H9 (cell line): ENCODE measurements around the gene CD300LG. TPM values are rescaled to one million over a fixed set of nuclear protein-coding genes. Genes with fewer than 3 reads are reported as not detected.

ENCODE experiments used
- DNase-seq: peaks from one replicate; pipeline ENCODE4 v3.0.0-alpha.2; 2017
- H2AFZ ChIP-seq: one replicate; pipeline ENCODE4 v1.6.1; 2013; ENCODE audit warnings: mild to moderate bottlenecking, low read length, control low read depth, moderate library complexity
- H2AK5ac ChIP-seq: 2 replicates; pipeline ENCODE4 v1.6.1; 2013; ENCODE audit warnings: low read length, control low read depth, mixed read lengths; ENCODE audit not compliant: insufficient read length
- H2BK120ac ChIP-seq: one replicate; pipeline ENCODE4 v1.6.1; 2013; ENCODE audit warnings: low read depth, mild to moderate bottlenecking, low read length, control low read depth, inconsistent platforms; ENCODE audit not compliant: poor library complexity, severe bottlenecking
- H2BK12ac ChIP-seq: 2 replicates; pipeline ENCODE4 v1.6.1; 2013; ENCODE audit warnings: low read length, control low read depth, mixed read lengths, low read depth; ENCODE audit not compliant: insufficient read length
- H2BK15ac ChIP-seq: 2 replicates; pipeline ENCODE4 v1.6.1; 2013; ENCODE audit warnings: low read depth, low read length, control low read depth
- H2BK20ac ChIP-seq: one replicate; pipeline ENCODE4 v1.6.1; 2013; ENCODE audit warnings: low read depth, mild to moderate bottlenecking, low read length, control low read depth, inconsistent platforms; ENCODE audit not compliant: poor library complexity, severe bottlenecking
- H2BK5ac ChIP-seq: 2 replicates; pipeline ENCODE4 v1.6.1; 2013; ENCODE audit warnings: low read length, control low read depth, mixed read lengths; ENCODE audit not compliant: insufficient read length
- H3K14ac ChIP-seq: 2 replicates; pipeline ENCODE4 v1.6.1; 2013; ENCODE audit warnings: low read length, control low read depth; ENCODE audit not compliant: insufficient read depth
- H3K18ac ChIP-seq: 2 replicates; pipeline ENCODE4 v1.6.1; 2013; ENCODE audit warnings: low read depth, mild to moderate bottlenecking, mixed read lengths, low read length, control low read depth; ENCODE audit not compliant: insufficient read length
- H3K23ac ChIP-seq: 2 replicates; pipeline ENCODE4 v1.6.1; 2013; ENCODE audit warnings: low read length, control low read depth, mixed read lengths, low read depth; ENCODE audit not compliant: insufficient read length
- H3K23me2 ChIP-seq: 2 replicates; pipeline ENCODE4 v1.6.1; 2013; ENCODE audit warnings: low read depth, mild to moderate bottlenecking, mixed read lengths, low read length, control low read depth; ENCODE audit not compliant: insufficient read length, poor library complexity, severe bottlenecking
- H3K27ac ChIP-seq: 2 replicates; pipeline ENCODE4 v1.5.1; 2013; ENCODE audit warnings: low read length, control low read depth, mixed read lengths, low read depth; ENCODE audit not compliant: insufficient read length
- H3K27me3 ChIP-seq: 2 replicates; pipeline ENCODE4 v1.6.1; 2013; ENCODE audit warnings: low read length, control low read depth, inconsistent platforms; ENCODE audit not compliant: insufficient read depth
- H3K4ac ChIP-seq: 2 replicates; pipeline ENCODE4 v1.6.1; 2013; ENCODE audit warnings: low read depth, mild to moderate bottlenecking, control low read depth, inconsistent platforms, low read length, moderate library complexity
- H3K4me1 ChIP-seq: 2 replicates; pipeline ENCODE4 v1.6.1; 2013; ENCODE audit warnings: low read length, control low read depth, inconsistent platforms; ENCODE audit not compliant: insufficient read depth
- H3K4me2 ChIP-seq: 2 replicates; pipeline ENCODE4 v1.6.1; 2013; ENCODE audit warnings: low read length, control low read depth, mixed read lengths; ENCODE audit not compliant: insufficient read length, insufficient read depth
- H3K56ac ChIP-seq: 2 replicates; pipeline ENCODE4 v1.6.1; 2013; ENCODE audit warnings: low read depth, mild to moderate bottlenecking, mixed read lengths, low read length, control low read depth; ENCODE audit not compliant: insufficient read length
- H3K79me1 ChIP-seq: 2 replicates; pipeline ENCODE4 v1.6.1; 2013; ENCODE audit warnings: low read depth, mild to moderate bottlenecking, moderate library complexity, low read length, control low read depth, inconsistent platforms; ENCODE audit not compliant: insufficient read depth, poor library complexity, severe bottlenecking
- H3K79me2 ChIP-seq: 2 replicates; pipeline ENCODE4 v1.6.1; 2013; ENCODE audit warnings: low read length, control low read depth, inconsistent platforms; ENCODE audit not compliant: insufficient read depth
- H3K9ac ChIP-seq: 2 replicates; pipeline ENCODE4 v1.6.1; 2013; ENCODE audit warnings: low read length, control low read depth, mixed read lengths; ENCODE audit not compliant: insufficient read length; ENCODE audit errors: extremely low read depth
- H3K9me3 ChIP-seq: one replicate; pipeline ENCODE4 v1.6.1; 2013; ENCODE audit warnings: low read depth, low read length, inconsistent platforms; ENCODE audit not compliant: control insufficient read depth
- H3T11ph ChIP-seq: one replicate; pipeline ENCODE4 v1.6.1; 2013; ENCODE audit warnings: mild to moderate bottlenecking, low read length, control low read depth, inconsistent platforms
- H4K20me1 ChIP-seq: one replicate; pipeline ENCODE4 v1.6.1; 2013; ENCODE audit not compliant: control insufficient read depth, insufficient read length, insufficient read depth
- H4K5ac ChIP-seq: 2 replicates; pipeline ENCODE4 v1.6.1; 2013; ENCODE audit warnings: low read depth, mild to moderate bottlenecking, mixed read lengths, low read length, control low read depth; ENCODE audit not compliant: insufficient read length
- H4K8ac ChIP-seq: replicated peaks from 2 replicates; pipeline ENCODE4 v1.6.1; 2013; ENCODE audit warnings: low read length, control low read depth, mixed read lengths, low read depth; ENCODE audit not compliant: insufficient read length
- H4K91ac ChIP-seq: 2 replicates; pipeline ENCODE4 v1.6.1; 2013; ENCODE audit warnings: low read depth, mild to moderate bottlenecking, moderate library complexity, mixed read lengths, low read length, control low read depth; ENCODE audit not compliant: insufficient read length
- H3K27ac Mint-ChIP-seq, 3 experiments: 2 replicates in 2 of 3; 3 replicates in 1 of 3; pipeline ENCODE4 v1.8.0; 2020 to 2021; ENCODE audit warnings: mixed read lengths in 3 of 3, mild to moderate bottlenecking in 1 of 3, moderate library complexity in 1 of 3
- H3K27me3 Mint-ChIP-seq: 2 replicates; pipeline ENCODE4 v1.8.0; 2021; ENCODE audit warnings: low read depth, mild to moderate bottlenecking, moderate library complexity, mixed read lengths
- H3K36me3 Mint-ChIP-seq, 3 experiments: 2 replicates in 2 of 3; 3 replicates in 1 of 3; pipeline ENCODE4 v1.8.0; 2020 to 2021; ENCODE audit warnings: low read depth in 3 of 3, mixed read lengths in 3 of 3; ENCODE audit not compliant: insufficient read depth in 1 of 3
- H3K4me1 Mint-ChIP-seq, 2 experiments: 2 replicates each; pipeline ENCODE4 v1.8.0; 2020; ENCODE audit warnings: mixed read lengths in 2 of 2
- H3K4me3 Mint-ChIP-seq, 2 experiments: 2 replicates in 1 of 2; 3 replicates in 1 of 2; pipeline ENCODE4 v1.8.0; 2020 to 2021; ENCODE audit warnings: mild to moderate bottlenecking in 2 of 2, mixed read lengths in 2 of 2, moderate library complexity in 1 of 2
- H3K9me3 Mint-ChIP-seq, 2 experiments: 2 replicates in 1 of 2; 3 replicates in 1 of 2; pipeline ENCODE4 v1.8.0; 2020; ENCODE audit warnings: mild to moderate bottlenecking in 2 of 2, mixed read lengths in 2 of 2, moderate library complexity in 1 of 2
- WGBS: extraction: QIAGEN DNeasy Blood & Tissue Kit; methylation state at CpG from one replicate; pipeline ENCODE4 v1.1.7; 2013; ENCODE audit warnings: missing lambda C conversion rate, low lambda C conversion rate, mixed read lengths; ENCODE audit not compliant: insufficient read length; ENCODE audit errors: extremely low coverage; 5-methylcytosine and 5-hydroxymethylcytosine counted together
- total RNA-seq: library from RNA; stranded (reverse); gene quantifications from 2 replicates; pipeline ENCODE4 v1.2.1, GENCODE V29; 2021
- TF ChIP-seq, protein P1 (sequence below): fragments of 200-600 bp; sonication (generic); conservative IDR thresholded peaks from 3 replicates; pipeline ENCODE4 v1.8.0; 2021; ENCODE audit warnings: antibody characterized with exemption, mild to moderate bottlenecking

The CD300LG gene
- total RNA-seq, 1 experiment from 2014 or later = not detected

DNA sequence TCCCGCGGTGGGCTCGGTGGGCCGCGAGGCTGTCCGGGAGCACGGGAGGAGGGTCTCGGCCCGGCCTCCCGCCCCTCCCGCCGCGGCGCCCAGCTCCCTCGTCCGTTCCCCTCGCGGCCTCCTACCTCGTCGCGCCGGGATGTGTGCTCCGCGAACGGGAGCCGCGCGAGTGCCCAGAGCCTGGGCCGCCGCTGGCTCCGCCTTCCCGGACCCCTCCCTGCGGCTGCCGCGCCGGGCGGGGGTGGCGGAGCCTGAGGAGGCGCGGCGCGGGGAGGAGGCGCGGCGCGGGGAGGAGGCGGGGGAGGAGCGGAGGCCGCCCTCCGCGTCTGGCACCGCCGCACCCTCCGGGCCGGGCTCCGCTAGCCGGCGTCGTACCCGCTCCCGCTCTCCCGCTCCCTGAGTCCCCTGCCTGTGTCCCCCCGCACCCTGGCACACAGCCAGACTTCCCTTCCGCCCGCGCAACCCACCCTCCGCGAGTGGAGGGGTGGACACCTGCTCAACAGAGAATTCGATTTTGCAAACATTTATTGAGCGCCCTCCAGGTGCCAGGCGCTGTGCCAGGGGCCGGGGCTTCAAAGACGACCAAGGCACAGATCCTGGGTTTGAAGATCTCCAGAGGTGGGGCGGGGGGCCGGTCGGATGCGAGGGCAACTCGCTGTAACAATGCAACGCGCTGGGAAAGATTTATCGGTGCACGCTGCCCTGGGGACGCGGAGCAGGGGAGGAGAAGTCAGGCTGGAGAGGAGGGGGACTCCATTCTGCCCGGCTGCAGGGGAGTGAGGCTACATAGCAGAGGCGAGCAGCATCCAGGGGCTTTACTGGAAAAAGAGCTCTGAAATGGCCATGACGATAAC, 13.8 kb upstream of the CD300LG start, which contains the start of gene MPP3:
MPP3 (minus strand) TSS at position 171 of the 854 bp plus-strand sequence. CDS start 1,240 bp downstream, outside the sequence.
- H4K20me1 ChIP-seq = no peaks in the 10 kb centered on the region
- H3K4me1 Mint-ChIP-seq = peaks cover 16 to 23% of the 10 kb centered on the region in 2 experiments
- peak within 1 kb of the TSS; percentile 37 for H3K4me2 ChIP-seq
- no peak within 1 kb of the TSS for H2BK15ac ChIP-seq
- no peak within 1 kb of the TSS for H4K8ac ChIP-seq
- no peak within 1 kb of the TSS for H3K4ac ChIP-seq
- no peak within 1 kb of the TSS for H3K27ac ChIP-seq
- H3T11ph ChIP-seq = no peak within 1 kb of the TSS
- no peaks in the 10 kb centered on the region for H3K79me1 ChIP-seq
- peaks cover 11 to 14% of the 10 kb centered on the region in 2 experiments for H3K9me3 Mint-ChIP-seq
- H4K91ac ChIP-seq = no peak within 1 kb of the TSS
- no peak within 1 kb of the TSS for H3K14ac ChIP-seq
- peaks cover 48% of the 10 kb centered on the region for H3K27me3 Mint-ChIP-seq
- no peak within 1 kb of the TSS for H3K9ac ChIP-seq
- H2AFZ ChIP-seq = no peak within 1 kb of the TSS
- DNase-seq = peak; percentile 68
- no peak within 1 kb of the TSS for H2AK5ac ChIP-seq
- H2BK5ac ChIP-seq = no peak within 1 kb of the TSS
- no peaks in the 10 kb centered on the region for H3K4me1 ChIP-seq
- H3K4me3 Mint-ChIP-seq = peak within 1 kb of the TSS; percentile 79 to 91
- no peak within 1 kb of the TSS for H3K56ac ChIP-seq
- H2BK12ac ChIP-seq = no peak within 1 kb of the TSS
- no peaks in the 10 kb centered on the region for H3K79me2 ChIP-seq
- H3K18ac ChIP-seq = no peak within 1 kb of the TSS
- H3K36me3 Mint-ChIP-seq = peaks cover 8 to 24% (median 8%) of the 10 kb centered on the region in 3 experiments
- H3K27ac Mint-ChIP-seq = no peak within 1 kb of the TSS
- WGBS = no CpG with 5 or more reads among the region's 87 CpGs
- peaks cover 6% of the 10 kb centered on the region; the same call in 1 of the 2 replicates for H3K27me3 ChIP-seq
- H2BK120ac ChIP-seq = no peak within 1 kb of the TSS
- peaks cover 4% of the 10 kb centered on the region for H3K23me2 ChIP-seq
- TF ChIP-seq, protein P1, sequence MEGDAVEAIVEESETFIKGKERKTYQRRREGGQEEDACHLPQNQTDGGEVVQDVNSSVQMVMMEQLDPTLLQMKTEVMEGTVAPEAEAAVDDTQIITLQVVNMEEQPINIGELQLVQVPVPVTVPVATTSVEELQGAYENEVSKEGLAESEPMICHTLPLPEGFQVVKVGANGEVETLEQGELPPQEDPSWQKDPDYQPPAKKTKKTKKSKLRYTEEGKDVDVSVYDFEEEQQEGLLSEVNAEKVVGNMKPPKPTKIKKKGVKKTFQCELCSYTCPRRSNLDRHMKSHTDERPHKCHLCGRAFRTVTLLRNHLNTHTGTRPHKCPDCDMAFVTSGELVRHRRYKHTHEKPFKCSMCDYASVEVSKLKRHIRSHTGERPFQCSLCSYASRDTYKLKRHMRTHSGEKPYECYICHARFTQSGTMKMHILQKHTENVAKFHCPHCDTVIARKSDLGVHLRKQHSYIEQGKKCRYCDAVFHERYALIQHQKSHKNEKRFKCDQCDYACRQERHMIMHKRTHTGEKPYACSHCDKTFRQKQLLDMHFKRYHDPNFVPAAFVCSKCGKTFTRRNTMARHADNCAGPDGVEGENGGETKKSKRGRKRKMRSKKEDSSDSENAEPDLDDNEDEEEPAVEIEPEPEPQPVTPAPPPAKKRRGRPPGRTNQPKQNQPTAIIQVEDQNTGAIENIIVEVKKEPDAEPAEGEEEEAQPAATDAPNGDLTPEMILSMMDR = no peak
- H3K9me3 ChIP-seq = no peaks in the 10 kb centered on the region
- H3K23ac ChIP-seq = no peak within 1 kb of the TSS
- no peak within 1 kb of the TSS for H2BK20ac ChIP-seq
- no peak within 1 kb of the TSS for H4K5ac ChIP-seq
